GM23338 (cell line): ENCODE measurements around the gene ULK2. TPM values are rescaled to one million over a fixed set of nuclear protein-coding genes. Genes with fewer than 3 reads are reported as not detected.

Experiments used
- ATAC-seq: fragments of 200-7000 bp; cut with Tn5 transposase; 3 replicates; pipeline ENCODE4 v1.9.1; 2020
- DNase-seq: peaks from one replicate; pipeline ENCODE4 v3.0.0-alpha.2; 2015; ENCODE audit warnings: low spot score
- H2AFZ ChIP-seq: fragments of 200-600 bp; sonication (generic); 2 replicates; pipeline ENCODE4 v1.8.0; 2016; ENCODE audit warnings: antibody characterized with exemption, mild to moderate bottlenecking, moderate library complexity
- H3F3A ChIP-seq: fragments of 200-600 bp; sonication (generic); replicated peaks from 2 replicates; pipeline ENCODE4 v1.8.0; 2017; ENCODE audit warnings: antibody characterized with exemption, mixed run types, low read depth
- H3K27ac ChIP-seq: fragments of 200-600 bp; sonication (generic); 2 replicates; pipeline ENCODE4 v1.6.1; 2016; ENCODE audit warnings: low read depth
- H3K27me3 ChIP-seq: fragments of 200-600 bp; sonication (generic); 2 replicates; pipeline ENCODE4 v1.8.0; 2016; ENCODE audit warnings: mild to moderate bottlenecking, mixed run types, moderate library complexity; ENCODE audit not compliant: insufficient read depth
- H3K36me3 ChIP-seq: fragments of 200-600 bp; sonication (generic); 2 replicates; pipeline ENCODE4 v1.8.0; 2016; ENCODE audit warnings: mild to moderate bottlenecking; ENCODE audit not compliant: insufficient read depth
- H3K4me1 ChIP-seq: fragments of 200-600 bp; sonication (generic); 2 replicates; pipeline ENCODE4 v1.8.0; 2016; ENCODE audit warnings: mild to moderate bottlenecking, moderate library complexity; ENCODE audit not compliant: insufficient read depth
- H3K4me2 ChIP-seq: fragments of 200-600 bp; sonication (generic); 2 replicates; pipeline ENCODE4 v1.7.1; 2017; ENCODE audit warnings: mixed run types
- H3K4me3 ChIP-seq: fragments of 200-600 bp; sonication (generic); 2 replicates; pipeline ENCODE4 v1.6.1; 2016; ENCODE audit warnings: mixed run types
- H3K79me2 ChIP-seq: fragments of 200-600 bp; sonication (generic); replicated peaks from 2 replicates; pipeline ENCODE4 v1.8.0; 2017; ENCODE audit warnings: mild to moderate bottlenecking; ENCODE audit not compliant: insufficient read depth
- H3K9me2 ChIP-seq: fragments of 200-600 bp; sonication (generic); 2 replicates; pipeline ENCODE4 v1.8.0; 2017; ENCODE audit not compliant: insufficient read depth
- H4K20me1 ChIP-seq: fragments of 200-600 bp; sonication (generic); replicated peaks from 2 replicates; pipeline ENCODE4 v1.8.0; 2017; ENCODE audit warnings: mild to moderate bottlenecking; ENCODE audit not compliant: insufficient read depth
- H3K27ac Mint-ChIP-seq: 2 replicates; pipeline ENCODE4 v1.8.0; 2020; ENCODE audit warnings: inconsistent platforms, mild to moderate bottlenecking, moderate library complexity, mixed read lengths
- H3K27me3 Mint-ChIP-seq: 3 replicates; pipeline ENCODE4 v1.8.0; 2022; ENCODE audit warnings: low read depth, mild to moderate bottlenecking, moderate library complexity, mixed read lengths, inconsistent platforms; ENCODE audit not compliant: insufficient read depth, poor library complexity
- H3K36me3 Mint-ChIP-seq: 3 replicates; pipeline ENCODE4 v1.8.0; 2021; ENCODE audit warnings: low read depth, mild to moderate bottlenecking, inconsistent platforms, moderate library complexity, mixed read lengths
- H3K4me1 Mint-ChIP-seq: 3 replicates; pipeline ENCODE4 v1.8.0; 2020; ENCODE audit warnings: mild to moderate bottlenecking, inconsistent platforms, mixed read lengths
- H3K4me3 Mint-ChIP-seq: 3 replicates; pipeline ENCODE4 v1.8.0; 2021; ENCODE audit warnings: moderate library complexity, mild to moderate bottlenecking, inconsistent platforms, mixed read lengths
- H3K9me3 Mint-ChIP-seq: 3 replicates; pipeline ENCODE4 v1.8.0; 2020; ENCODE audit warnings: moderate library complexity, mild to moderate bottlenecking, inconsistent platforms, mixed read lengths
- CREB1 ChIP-seq: fragments of 250-450 bp; sonication (Bioruptor Pico); IDR thresholded peaks from 2 replicates; pipeline ENCODE4 v1.5.0; 2020; ENCODE audit warnings: low read depth, mild to moderate bottlenecking, moderate library complexity
- ETS1 ChIP-seq: IDR thresholded peaks from 2 replicates; pipeline ENCODE4 v1.6.1; 2016; ENCODE audit warnings: antibody characterized with exemption
- EZH2 ChIP-seq: fragments of 200-600 bp; sonication (generic); IDR thresholded peaks from one replicate; pipeline ENCODE4 v1.8.0; 2017; ENCODE audit warnings: antibody characterized with exemption, mild to moderate bottlenecking, low read depth; ENCODE audit not compliant: unreplicated experiment
- EZH2phosphoT487 ChIP-seq: fragments of 200-600 bp; sonication (generic); IDR thresholded peaks from one replicate; pipeline ENCODE4 v1.8.1; 2018; ENCODE audit warnings: antibody characterized with exemption; ENCODE audit not compliant: unreplicated experiment
- JUNB ChIP-seq: IDR thresholded peaks from one replicate; pipeline ENCODE4 v1.6.1; 2016; ENCODE audit warnings: antibody characterized with exemption; ENCODE audit not compliant: unreplicated experiment
- NANOG ChIP-seq: IDR thresholded peaks from 2 replicates; pipeline ENCODE4 v1.6.1; 2016; ENCODE audit warnings: antibody characterized with exemption, borderline replicate concordance
- POLR2AphosphoS5 ChIP-seq: IDR thresholded peaks from 2 replicates; pipeline ENCODE4 v1.6.1; 2016; ENCODE audit warnings: antibody characterized with exemption, low read depth
- REST ChIP-seq: IDR thresholded peaks from one replicate; pipeline ENCODE4 v1.6.1; 2018; ENCODE audit warnings: antibody characterized with exemption; ENCODE audit not compliant: unreplicated experiment
- STAT1 ChIP-seq: IDR thresholded peaks from one replicate; pipeline ENCODE4 v1.6.1; 2016; ENCODE audit warnings: antibody characterized with exemption; ENCODE audit not compliant: unreplicated experiment
- ZNF114 ChIP-seq: fragments of 250-450 bp; sonication (Bioruptor Pico); IDR thresholded peaks from 2 replicates; pipeline ENCODE4 v1.5.0; 2020; ENCODE audit warnings: mild to moderate bottlenecking, moderate library complexity
- ZNF331 ChIP-seq: fragments of 250-450 bp; sonication (Bioruptor Pico); IDR thresholded peaks from 2 replicates; pipeline ENCODE4 v1.5.0; 2020; ENCODE audit warnings: low read depth, mild to moderate bottlenecking, moderate library complexity
- ZNF462 ChIP-seq: fragments of 250-450 bp; sonication (Bioruptor Pico); IDR thresholded peaks from 2 replicates; pipeline ENCODE4 v1.5.0; 2020; ENCODE audit warnings: mild to moderate bottlenecking, moderate library complexity
- polyA plus RNA-seq: library from polyadenylated mRNA; unstranded; fragments of >200 nt; fragmentation: Nextera tagmentation; extraction: Ambion mirVana; gene quantifications from 2 replicates; pipeline ENCODE4 v1.2.1, GENCODE V29; 2016
- total RNA-seq: library from RNA; depleted of rRNA; stranded (reverse); fragments of >200 nt; shearing (Covaris generic); gene quantifications from 2 replicates; pipeline ENCODE4 v1.2.3, GENCODE V29; 2014

Gene ULK2
- total and polyA plus RNA-seq, 2 experiments from 2014 or later: 1.6 to 3.0 TPM

DNA sequence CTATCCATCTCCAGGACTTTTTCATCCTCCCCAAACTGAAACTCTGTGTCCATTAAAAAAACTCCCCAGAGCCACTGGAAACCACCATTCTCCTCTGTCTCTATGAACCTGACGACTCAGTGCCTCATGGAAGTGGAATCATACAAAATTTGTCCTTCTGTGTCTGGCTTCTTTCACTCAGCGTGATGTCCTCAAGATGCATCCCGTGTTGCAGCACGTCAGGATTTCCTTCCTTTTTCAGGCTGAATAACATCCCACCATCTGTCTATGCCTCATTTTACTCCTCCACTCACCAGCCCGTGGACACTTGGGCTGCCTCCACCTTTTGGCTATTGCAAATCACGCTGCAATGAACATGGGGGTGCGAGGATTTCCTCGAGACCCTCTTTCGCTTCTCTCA lies 107.0 kb downstream of the ULK2 start:
- Mint-ChIP-seq H3K27ac (no peak overlapping the region), H3K4me1 (no peaks in the 10 kb centered on the region; the same call in 2 of the 3 replicates), H3K27me3 (peaks cover 5% of the 10 kb centered on the region), H3K4me3 (no peak overlapping the region), H3K9me3 (no peaks in the 10 kb centered on the region; the same call in 2 of the 3 replicates), H3K36me3 (no peaks in the 10 kb centered on the region)
- H3K4me2 ChIP-seq: no peak overlapping the region
- H3K4me1 ChIP-seq: no peaks in the 10 kb centered on the region
- no peak overlapping the region for H3K4me3 ChIP-seq
- H4K20me1 ChIP-seq: no peaks in the 10 kb centered on the region
- H3K36me3 ChIP-seq: no peaks in the 10 kb centered on the region
- DNase-seq: no peak
- H3K9me2 ChIP-seq: no peaks in the 10 kb centered on the region
- no peak overlapping the region for H2AFZ ChIP-seq
- no peaks in the 10 kb centered on the region for H3K79me2 ChIP-seq
- H3K27me3 ChIP-seq: no peaks in the 10 kb centered on the region
- no peak overlapping the region for H3K27ac ChIP-seq
- no peak for ATAC-seq
- no peaks in the 10 kb centered on the region for H3F3A ChIP-seq
- TF ChIP-seq EZH2 (no peak), ZNF114 (CRISPR knock-in tag) (no peak), NANOG (no peak), ETS1 (no peak), POLR2AphosphoS5 (no peak), CREB1 (CRISPR knock-in tag) (no peak), JUNB (no peak), ZNF462 (no peak), REST (no peak), ZNF331 (no peak), STAT1 (no peak), EZH2phosphoT487 (no peak)
